ENCODE results near the gene ANGPTL8.

The ANGPTL8 gene

DNA sequence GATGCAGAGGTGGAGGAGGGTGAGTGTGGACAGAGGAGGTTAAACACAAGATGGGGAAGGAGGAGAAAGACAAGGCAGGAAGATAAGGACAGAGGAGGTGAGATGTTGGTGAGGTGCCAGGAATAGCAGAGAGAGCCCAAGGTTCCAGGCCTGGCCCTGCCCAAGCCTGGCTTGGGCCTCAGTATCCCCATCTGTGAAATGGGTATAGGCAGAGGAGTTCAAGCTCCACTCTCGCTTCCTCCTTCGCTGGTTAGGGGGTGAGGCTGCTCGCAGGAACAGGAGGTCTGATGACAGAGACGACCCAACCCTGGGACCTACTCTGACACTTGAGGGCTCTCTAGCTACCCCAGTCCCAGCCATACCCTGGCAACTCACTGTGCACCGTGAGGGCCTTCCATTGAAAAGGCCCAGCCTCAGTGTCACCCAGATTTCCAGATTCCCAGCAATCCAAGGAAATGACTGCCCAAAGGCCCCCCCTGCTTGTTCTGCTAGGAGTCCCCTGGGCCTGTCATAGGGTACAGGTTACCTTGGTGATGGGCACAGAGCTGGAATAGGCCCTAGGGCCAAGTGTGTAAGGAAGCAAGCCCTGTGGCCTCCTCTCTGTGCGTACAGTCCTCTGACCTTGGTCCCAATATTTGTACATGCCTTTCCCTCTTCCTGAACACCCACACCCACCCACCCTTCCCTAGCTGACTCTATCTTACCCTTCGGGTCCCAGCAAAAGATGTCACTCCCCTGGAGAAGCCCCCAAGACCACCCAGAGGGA is 8.6 kb upstream of the ANGPTL8 start:
- no peak overlapping the region for H3K9ac ChIP-seq (ENCODE audit: low read length)
- H4K8ac ChIP-seq (ENCODE audit: low read depth, low read length), result no peak overlapping the region
- H3K4me1 ChIP-seq (ENCODE audit: control insufficient read depth in 1 of 2, insufficient read depth in 2 of 2, low read length in 2 of 2), result no peaks in the 10 kb centered on the region
- H3K4me2 ChIP-seq (ENCODE audit: low read length), result no peak overlapping the region
- no peak overlapping the region for H2BK12ac ChIP-seq (ENCODE audit: low read length)
- peaks cover 5 to 18% of the 10 kb centered on the region in 2 experiments for H3K36me3 ChIP-seq (ENCODE audit: control insufficient read depth in 1 of 2, insufficient read depth in 2 of 2, low read length in 2 of 2)
- no peak overlapping the region for H3K18ac ChIP-seq (ENCODE audit: low read length)
- no peak overlapping the region for H3K27ac ChIP-seq (ENCODE audit: low read depth, low read length)
- no peak overlapping the region for H3K4me3 ChIP-seq (ENCODE audit: low read depth, low read length)
- no peak overlapping the region for H3K4ac ChIP-seq (ENCODE audit: low read depth, low read length)
- H3K9me3 ChIP-seq (ENCODE audit: insufficient read depth, low read depth, low read length), result no peaks in the 10 kb centered on the region
- no peak overlapping the region for H2BK120ac ChIP-seq (ENCODE audit: insufficient read depth, low read length, poor library complexity)
- no peak overlapping the region for H4K12ac ChIP-seq (ENCODE audit: low read depth, low read length)
- no peak overlapping the region for H3K14ac ChIP-seq (ENCODE audit: low read length)
- no peak overlapping the region for H4K91ac ChIP-seq (ENCODE audit: low read depth, low read length)
- H3K79me1 ChIP-seq (ENCODE audit: low read length), result no peaks in the 10 kb centered on the region
- no peaks in the 10 kb centered on the region for H3K79me2 ChIP-seq (ENCODE audit: control insufficient read depth, insufficient read depth, low read length, poor library complexity)
- no peak overlapping the region for H3K23ac ChIP-seq (ENCODE audit: low read length)
- no peak overlapping the region for H2BK5ac ChIP-seq (ENCODE audit: low read depth, low read length, poor library complexity)
- no CpG with 5 or more reads among the region's 7 CpGs for WGBS (ENCODE audit: extremely low coverage, insufficient coverage, insufficient read length)
- no peaks in the 10 kb centered on the region for H3K27me3 ChIP-seq (ENCODE audit: insufficient read depth, low read length)
- H2AFZ ChIP-seq (ENCODE audit: insufficient read depth, low read length, poor library complexity), result no peak overlapping the region
- no peak for DNase-seq
- H2AK5ac ChIP-seq (ENCODE audit: low read length), result no peak overlapping the region

- H4K8ac ChIP-seq (ENCODE audit: low read depth, low read length), result no peak overlapping the region
- H3K36me3 ChIP-seq (ENCODE audit: control insufficient read depth in 1 of 2, insufficient read depth in 2 of 2, low read length in 2 of 2), result peaks cover 10 to 23% of the 10 kb centered on the region in 2 experiments
- no peak overlapping the region for H3K23ac ChIP-seq (ENCODE audit: low read length)
- H3K27ac ChIP-seq (ENCODE audit: low read depth, low read length), result no peak overlapping the region
- no peak overlapping the region for H2AFZ ChIP-seq (ENCODE audit: insufficient read depth, low read length, poor library complexity)
- no peak overlapping the region for H2AK5ac ChIP-seq (ENCODE audit: low read length)
- no peaks in the 10 kb centered on the region for H3K79me1 ChIP-seq (ENCODE audit: low read length)
- no peak overlapping the region for H3K4me2 ChIP-seq (ENCODE audit: low read length)
- no CpG with 5 or more reads among the region's 4 CpGs for WGBS (ENCODE audit: extremely low coverage, insufficient coverage, insufficient read length)
- no peak overlapping the region for H4K12ac ChIP-seq (ENCODE audit: low read depth, low read length)
- H3K18ac ChIP-seq (ENCODE audit: low read length), result no peak overlapping the region
- no peak overlapping the region for H3K4ac ChIP-seq (ENCODE audit: low read depth, low read length)
- DNase-seq, result no peak
- H2BK120ac ChIP-seq (ENCODE audit: insufficient read depth, low read length, poor library complexity), result no peak overlapping the region
- H3K4me3 ChIP-seq (ENCODE audit: low read depth, low read length), result no peak overlapping the region
- no peaks in the 10 kb centered on the region for H3K27me3 ChIP-seq (ENCODE audit: insufficient read depth, low read length)
- H3K14ac ChIP-seq (ENCODE audit: low read length), result no peak overlapping the region
- H2BK12ac ChIP-seq (ENCODE audit: low read length), result no peak overlapping the region
- no peak overlapping the region for H2BK5ac ChIP-seq (ENCODE audit: low read depth, low read length, poor library complexity)
- H3K9me3 ChIP-seq (ENCODE audit: insufficient read depth, low read depth, low read length), result no peaks in the 10 kb centered on the region
- H3K9ac ChIP-seq (ENCODE audit: low read length), result peak overlapping the region; percentile 39
- H4K91ac ChIP-seq (ENCODE audit: low read depth, low read length), result no peak overlapping the region
- no peaks in the 10 kb centered on the region for H3K4me1 ChIP-seq (ENCODE audit: control insufficient read depth in 1 of 2, insufficient read depth in 2 of 2, low read length in 2 of 2)
- H3K79me2 ChIP-seq (ENCODE audit: control insufficient read depth, insufficient read depth, low read length, poor library complexity), result no peaks in the 10 kb centered on the region
Measured at GRCh38 chr19:11232555-11232954, 6.9 kb upstream of the ANGPTL8 start.

DNA sequence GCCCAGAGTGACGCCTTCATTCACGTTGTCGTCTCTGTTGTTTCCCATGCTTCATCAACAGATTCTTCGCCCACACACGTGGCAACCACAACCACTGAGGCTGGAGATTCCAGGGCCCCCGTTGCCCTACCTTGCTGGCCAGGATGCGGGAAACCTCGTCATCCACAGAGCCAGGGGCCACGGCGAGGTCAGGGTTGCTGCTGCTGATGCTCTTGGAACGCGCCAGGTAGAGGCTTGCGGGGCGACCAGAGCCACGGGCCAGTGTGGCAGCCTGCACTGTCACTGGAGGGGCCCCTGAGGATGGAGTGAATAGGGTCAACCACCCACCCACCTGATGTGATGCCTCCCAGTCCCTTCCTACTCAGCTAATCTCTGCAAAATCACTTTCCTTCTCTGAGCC is 6.3 kb upstream of the ANGPTL8 start:
- Histone ChIP-seq H3K4me3 (ENCODE audit: low read depth, low read length) (no peak overlapping the region), H3K27ac (ENCODE audit: low read depth, low read length) (no peak overlapping the region)
- no CpG with 5 or more reads among the region's 15 CpGs for WGBS (ENCODE audit: extremely low coverage, insufficient coverage, insufficient read length)

GRCh38 chr19:11234486-11235075 is 4.8 kb upstream of the ANGPTL8 start:
- Histone ChIP-seq H2BK5ac (ENCODE audit: low read depth, low read length, poor library complexity) (no peak overlapping the region), H3K14ac (ENCODE audit: low read length) (no peak overlapping the region), H2AFZ (ENCODE audit: insufficient read depth, low read length, poor library complexity) (no peak overlapping the region), H2BK12ac (ENCODE audit: low read length) (no peak overlapping the region), H3K18ac (ENCODE audit: low read length) (no peak overlapping the region), H3K79me1 (ENCODE audit: low read length) (no peaks in the 10 kb centered on the region), H2BK120ac (ENCODE audit: insufficient read depth, low read length, poor library complexity) (no peak overlapping the region), H3K23ac (ENCODE audit: low read length) (no peak overlapping the region), H3K9ac (ENCODE audit: low read length) (no peak overlapping the region), H4K91ac (ENCODE audit: low read depth, low read length) (no peak overlapping the region), H3K27me3 (ENCODE audit: insufficient read depth, low read length) (no peaks in the 10 kb centered on the region), H3K27ac (ENCODE audit: low read depth, low read length) (no peak overlapping the region), H3K9me3 (ENCODE audit: insufficient read depth, low read depth, low read length) (no peaks in the 10 kb centered on the region), H3K36me3 (ENCODE audit: control insufficient read depth in 1 of 2, insufficient read depth in 2 of 2, low read length in 2 of 2) (peaks cover 12 to 25% of the 10 kb centered on the region in 2 experiments), H3K79me2 (ENCODE audit: control insufficient read depth, insufficient read depth, low read length, poor library complexity) (no peaks in the 10 kb centered on the region), H4K8ac (ENCODE audit: low read depth, low read length) (no peak overlapping the region), H3K4me2 (ENCODE audit: low read length) (no peak overlapping the region), H3K4me3 (ENCODE audit: low read depth, low read length) (no peak overlapping the region), H3K4ac (ENCODE audit: low read depth, low read length) (no peak overlapping the region), H4K12ac (ENCODE audit: low read depth, low read length) (no peak overlapping the region), H2AK5ac (ENCODE audit: low read length) (no peak overlapping the region), H3K4me1 (ENCODE audit: control insufficient read depth in 1 of 2, insufficient read depth in 2 of 2, low read length in 2 of 2) (no peaks in the 10 kb centered on the region)
- no peak for DNase-seq
- WGBS (ENCODE audit: extremely low coverage, insufficient coverage, insufficient read length), result no CpG with 5 or more reads among the region's 5 CpGs

More for the DNA sequence above, 6.3 kb upstream of the ANGPTL8 start:
- no peak overlapping the region for H3K23ac ChIP-seq (ENCODE audit: low read length)
- no peak for DNase-seq
- H4K12ac ChIP-seq (ENCODE audit: low read depth, low read length), result no peak overlapping the region
- no peaks in the 10 kb centered on the region for H3K79me1 ChIP-seq (ENCODE audit: low read length)
- no peaks in the 10 kb centered on the region for H3K4me1 ChIP-seq (ENCODE audit: control insufficient read depth in 1 of 2, insufficient read depth in 2 of 2, low read length in 2 of 2)
- no peaks in the 10 kb centered on the region for H3K27me3 ChIP-seq (ENCODE audit: insufficient read depth, low read length)
- no peak overlapping the region for H3K4me2 ChIP-seq (ENCODE audit: low read length)
- no peak overlapping the region for H3K14ac ChIP-seq (ENCODE audit: low read length)
- H3K18ac ChIP-seq (ENCODE audit: low read length), result no peak overlapping the region
- H2BK12ac ChIP-seq (ENCODE audit: low read length), result no peak overlapping the region
- no peaks in the 10 kb centered on the region for H3K9me3 ChIP-seq (ENCODE audit: insufficient read depth, low read depth, low read length)
- no peak overlapping the region for H4K8ac ChIP-seq (ENCODE audit: low read depth, low read length)
- no peak overlapping the region for H2AK5ac ChIP-seq (ENCODE audit: low read length)
- H2BK120ac ChIP-seq (ENCODE audit: insufficient read depth, low read length, poor library complexity), result no peak overlapping the region
- H3K36me3 ChIP-seq (ENCODE audit: control insufficient read depth in 1 of 2, insufficient read depth in 2 of 2, low read length in 2 of 2), result peaks cover 10 to 25% of the 10 kb centered on the region in 2 experiments
- H3K79me2 ChIP-seq (ENCODE audit: control insufficient read depth, insufficient read depth, low read length, poor library complexity), result no peaks in the 10 kb centered on the region
- no peak overlapping the region for H4K91ac ChIP-seq (ENCODE audit: low read depth, low read length)
- no peak overlapping the region for H3K4ac ChIP-seq (ENCODE audit: low read depth, low read length)
- no peak overlapping the region for H2BK5ac ChIP-seq (ENCODE audit: low read depth, low read length, poor library complexity)
- H3K9ac ChIP-seq (ENCODE audit: low read length), result no peak overlapping the region
- H2AFZ ChIP-seq (ENCODE audit: insufficient read depth, low read length, poor library complexity), result no peak overlapping the region
